NCI-H1694 treated with DMSO at 0.1 percent for 48 hours (cell line): ENCODE data around the gene TCF25.
"Not testable (repeated sequence)": the region's sequence is repeated elsewhere in the genome, so short reads cannot be mapped to it uniquely, and the experiment has no call there.

ENCODE experiments used
- DNase-seq: peaks from one replicate; lab custom pipeline; 2025; lab: John Stamatoyannopoulos, UW

TCF25 gene

DNA sequence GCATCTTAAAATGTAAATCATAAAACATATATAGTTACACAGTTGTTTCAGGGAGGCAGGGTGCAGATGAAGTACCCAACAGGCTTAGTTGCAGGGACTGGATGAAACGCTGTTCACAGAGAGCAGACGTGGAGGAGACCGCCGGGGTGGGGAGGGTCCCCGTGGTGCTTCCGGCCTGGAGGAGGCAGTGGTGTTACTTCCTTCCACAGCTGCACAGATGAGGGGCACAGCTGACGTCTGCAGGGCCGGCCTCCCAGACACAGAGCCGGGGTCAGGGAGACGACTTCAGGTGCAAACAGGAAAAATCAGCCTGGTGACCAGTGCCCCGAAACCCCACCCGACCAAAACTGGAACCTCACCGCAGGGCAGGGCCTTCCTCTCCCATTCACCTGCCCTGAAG is 28.0 kb upstream of the TCF25 start:
- no peak for DNase-seq

DNA sequence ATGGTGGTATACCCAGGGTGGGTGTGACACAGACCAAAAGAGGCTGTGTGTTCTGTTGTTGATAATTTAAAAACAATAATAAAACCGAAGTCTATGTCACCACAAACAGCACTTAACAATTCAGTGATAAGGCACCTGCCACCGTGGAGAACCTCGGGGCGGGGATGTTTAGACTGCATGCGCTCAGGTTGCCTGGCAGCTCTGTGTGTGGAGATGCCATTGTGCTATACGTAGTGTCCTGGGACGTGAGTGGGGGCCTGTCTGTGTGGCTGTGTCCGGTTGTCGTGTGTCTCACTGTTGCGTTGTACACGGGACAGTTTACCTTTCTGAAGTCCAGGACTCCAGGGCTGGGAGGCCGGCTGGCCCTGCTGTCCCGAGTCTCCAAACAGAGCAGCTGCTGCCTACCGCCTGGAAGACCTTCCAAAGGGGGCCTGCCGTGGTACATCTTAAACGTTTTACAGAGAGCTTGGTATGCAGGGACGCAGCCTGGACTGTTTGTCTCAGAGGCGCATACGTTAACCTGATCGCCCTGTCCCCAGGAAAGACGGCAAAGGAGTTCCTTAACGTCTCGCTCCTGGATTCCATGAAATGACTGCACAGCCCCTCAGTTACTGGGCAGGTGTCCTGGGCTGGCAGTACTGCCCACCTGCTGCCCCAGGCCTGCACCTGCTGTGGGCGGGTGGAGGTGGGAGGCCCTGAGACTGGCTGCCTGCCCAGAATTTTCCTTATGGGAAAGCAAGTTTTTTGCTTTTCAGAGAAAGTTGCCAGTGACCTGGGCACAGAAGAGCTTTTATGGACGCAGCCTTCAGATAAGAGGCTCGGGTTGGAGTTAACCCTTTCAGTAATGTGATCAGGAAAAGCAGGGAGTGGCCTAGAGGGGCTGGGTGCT is 26.1 kb upstream of the TCF25 start:
- no peak for DNase-seq

DNA sequence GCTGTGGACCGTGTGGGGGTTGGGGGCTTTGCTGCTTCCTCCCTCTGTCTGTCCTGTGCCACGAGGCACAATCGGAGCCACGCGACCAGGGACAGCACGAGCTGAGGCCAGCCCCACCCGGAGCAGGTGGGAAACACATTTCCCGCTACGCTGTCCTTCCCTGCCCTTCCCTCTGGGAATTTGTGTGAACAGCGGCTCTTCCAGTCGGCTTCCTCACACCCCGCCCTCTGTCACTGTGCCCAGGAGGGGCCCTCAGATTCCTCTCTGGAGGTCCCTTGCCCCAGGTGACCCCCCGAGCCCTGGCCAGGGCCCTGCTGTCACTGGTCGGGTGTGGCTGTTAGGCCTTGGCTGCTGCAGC is 25.5 kb upstream of the TCF25 start:
- DNase-seq: no peak

DNA sequence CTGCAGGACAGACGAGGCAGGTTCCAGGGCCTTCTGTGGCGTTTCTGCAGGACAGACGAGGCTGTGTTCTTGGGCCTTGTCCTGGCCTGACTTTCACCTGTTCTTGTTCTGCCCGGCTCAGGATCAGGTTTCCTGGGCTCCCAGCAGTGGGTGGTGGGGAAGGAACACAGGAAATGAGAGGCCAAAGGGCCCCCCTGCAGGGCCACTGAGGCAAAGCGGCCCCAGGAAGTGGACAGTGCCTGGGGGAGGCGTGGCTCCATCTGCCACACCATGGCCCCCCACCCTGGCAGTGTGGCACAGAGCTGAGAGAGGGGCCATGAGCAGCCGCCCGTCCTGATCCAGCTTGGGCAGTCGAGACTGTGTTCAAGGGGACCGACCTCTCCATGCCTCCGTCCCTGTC is 24.4 kb upstream of the TCF25 start:
- DNase-seq: no peak

DNA sequence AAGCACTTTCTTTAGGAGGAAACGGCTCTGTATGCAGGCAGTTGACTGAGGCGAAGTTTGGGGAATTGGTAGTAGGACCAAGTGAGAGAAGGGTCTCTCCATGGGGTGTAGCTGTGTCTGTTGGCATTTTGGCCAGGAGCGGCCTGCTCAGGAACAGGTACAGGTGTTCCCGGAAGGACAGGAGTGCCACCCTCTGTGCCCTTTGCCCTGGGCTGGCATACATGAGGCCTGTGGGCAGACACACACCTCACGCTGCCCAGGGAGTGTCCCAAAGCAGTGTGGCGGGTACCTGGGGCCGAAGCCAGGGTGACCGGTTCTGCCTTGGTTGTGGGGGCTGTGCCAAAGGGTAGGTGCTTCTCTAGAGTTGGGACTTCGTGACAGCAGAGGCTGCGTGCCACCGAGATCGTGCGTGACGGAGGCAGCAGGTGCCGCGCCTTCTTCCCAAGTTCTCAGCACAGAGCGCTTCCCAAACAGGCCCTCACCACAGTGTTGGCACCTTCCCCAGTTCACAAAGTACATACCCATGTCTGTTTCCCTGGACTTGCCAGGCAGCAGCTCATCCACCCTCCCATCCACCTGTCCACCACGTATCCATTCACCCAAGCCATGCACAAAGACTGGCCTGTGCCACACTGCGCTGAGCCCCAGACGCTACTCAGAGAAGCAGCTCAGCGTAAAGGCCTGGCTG is 19.9 kb upstream of the TCF25 start:
- no peak for DNase-seq

DNA sequence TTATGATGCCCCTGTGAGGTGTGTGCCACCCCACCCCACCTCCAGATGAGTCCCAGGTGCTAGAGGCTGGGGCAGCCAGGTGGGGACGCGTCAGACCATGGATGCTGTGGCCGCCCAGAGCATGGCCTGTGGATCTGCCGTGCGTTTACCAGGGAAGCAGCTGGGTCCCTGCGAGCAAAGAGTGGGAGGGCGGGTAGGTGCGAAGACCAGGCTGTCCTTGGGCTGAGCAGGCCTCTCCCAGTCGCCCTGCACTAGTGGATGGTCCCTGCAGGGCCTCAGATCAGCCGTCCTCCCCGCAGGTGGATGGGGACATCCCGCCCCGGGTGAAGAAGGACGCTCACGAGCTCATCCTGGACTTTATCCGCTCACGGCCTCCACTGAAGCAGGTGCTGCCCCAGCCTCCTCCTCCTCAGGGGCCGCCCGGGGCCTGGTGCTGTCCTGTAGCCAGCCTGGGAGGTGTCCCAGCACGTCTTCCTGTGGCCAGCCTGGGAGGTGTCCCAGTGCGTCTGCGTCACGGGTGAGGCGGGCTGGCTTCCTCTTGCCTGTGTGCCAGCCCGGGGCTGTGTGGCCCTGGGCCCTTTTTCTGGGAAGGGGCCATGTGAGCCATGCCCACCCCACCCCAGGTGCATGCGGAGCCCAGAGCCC is 18.0 kb upstream of the TCF25 start:
- no peak for DNase-seq

DNA sequence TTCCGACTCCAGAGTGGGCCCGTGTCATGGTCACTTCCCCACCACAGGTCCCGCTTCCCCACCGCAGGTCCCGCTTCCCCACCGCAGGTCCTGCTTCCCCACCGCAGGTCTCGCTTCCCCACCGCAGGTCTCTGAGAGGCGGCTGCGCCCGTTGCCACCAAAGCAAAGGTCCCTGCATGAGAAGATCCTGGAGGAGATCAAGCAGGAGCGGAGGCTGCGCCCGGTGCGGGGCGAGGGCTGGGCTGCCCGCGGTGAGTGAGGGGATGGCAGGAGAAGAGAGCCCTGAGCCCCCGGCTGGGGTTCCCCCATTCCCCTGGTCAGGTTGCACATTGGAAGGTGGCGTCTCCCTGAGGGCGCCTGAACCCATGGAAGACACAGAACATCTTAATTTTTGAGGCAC is 17.4 kb upstream of the TCF25 start:
- no peak for DNase-seq

DNA sequence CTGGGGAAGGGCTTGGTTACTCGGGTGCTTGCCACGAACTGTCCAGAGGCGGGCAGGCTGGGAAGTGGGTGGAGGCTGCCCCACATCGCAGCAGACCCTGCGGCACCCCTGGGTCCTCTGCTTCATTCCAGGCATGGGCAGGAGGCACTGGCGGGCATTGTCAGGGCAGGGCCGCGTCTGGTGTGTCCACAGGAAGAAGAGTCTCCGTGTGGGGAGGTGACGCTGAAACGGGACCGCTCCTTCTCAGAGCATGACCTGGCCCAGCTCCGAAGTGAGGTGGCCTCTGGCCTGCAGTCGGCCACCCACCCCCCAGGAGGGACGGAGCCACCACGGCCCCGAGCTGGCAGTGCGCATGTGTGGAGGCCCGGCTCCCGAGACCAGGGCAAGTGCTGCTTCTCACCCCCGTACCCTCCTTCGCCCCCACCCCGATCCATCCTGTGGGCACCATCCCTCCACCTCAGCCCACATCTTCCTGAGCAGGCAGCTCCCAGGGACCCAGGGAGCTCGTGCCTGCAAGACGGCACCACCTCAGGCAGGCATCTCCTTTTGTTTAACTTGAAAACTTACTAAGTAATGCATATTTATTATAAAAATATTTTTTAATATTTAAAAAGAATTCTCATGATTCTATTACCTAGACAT is 14.3 kb upstream of the TCF25 start:
- no peak for DNase-seq

DNA sequence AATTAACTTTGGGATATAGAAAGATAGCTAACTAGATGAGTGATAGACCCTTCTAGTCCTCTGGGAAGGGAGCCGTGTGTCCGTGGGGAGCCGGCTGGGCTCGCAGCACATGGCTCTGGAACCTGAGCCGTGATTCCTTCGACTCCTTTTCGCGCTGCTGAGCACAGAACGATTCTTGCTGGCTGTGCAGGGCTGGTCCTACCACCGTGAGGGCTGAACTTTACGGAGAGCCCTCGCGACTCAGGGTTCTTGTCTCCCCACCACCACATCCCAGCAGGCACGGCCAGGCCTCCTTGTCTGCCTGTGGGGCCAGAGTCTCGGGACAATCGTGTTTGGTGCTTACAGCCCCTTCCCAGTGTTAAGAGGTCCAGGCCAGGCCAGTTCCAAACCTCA is 13.8 kb upstream of the TCF25 start:
- DNase-seq: no peak

DNA sequence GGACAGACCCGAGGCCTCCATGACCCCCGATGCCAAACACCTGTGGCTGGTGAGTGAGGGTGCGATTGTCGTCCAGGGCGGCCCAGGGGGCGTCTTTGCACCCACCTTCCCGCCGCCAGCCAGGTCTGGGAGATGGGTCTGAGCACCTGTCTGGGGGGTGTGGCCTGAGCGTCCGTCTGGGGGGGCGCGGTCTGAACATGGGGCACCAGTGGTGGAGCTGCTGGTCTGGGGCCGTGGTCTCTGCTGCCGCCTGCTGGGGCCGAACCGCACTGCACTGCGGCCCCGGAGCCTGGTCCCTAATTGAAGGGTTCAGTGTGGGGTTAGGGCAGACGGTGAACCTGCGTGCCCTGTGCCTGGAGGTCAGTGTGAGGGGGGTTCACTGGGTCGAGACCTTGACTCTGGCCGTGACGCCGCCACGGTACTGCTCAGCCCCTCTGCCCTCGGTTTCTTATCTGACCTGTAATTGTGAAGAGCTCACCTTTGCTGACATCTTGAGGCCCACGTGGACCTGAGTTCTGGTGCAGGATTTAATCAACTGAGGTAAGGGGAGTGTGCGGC is 12.6 kb upstream of the TCF25 start:
- DNase-seq: peak; percentile 20

DNA sequence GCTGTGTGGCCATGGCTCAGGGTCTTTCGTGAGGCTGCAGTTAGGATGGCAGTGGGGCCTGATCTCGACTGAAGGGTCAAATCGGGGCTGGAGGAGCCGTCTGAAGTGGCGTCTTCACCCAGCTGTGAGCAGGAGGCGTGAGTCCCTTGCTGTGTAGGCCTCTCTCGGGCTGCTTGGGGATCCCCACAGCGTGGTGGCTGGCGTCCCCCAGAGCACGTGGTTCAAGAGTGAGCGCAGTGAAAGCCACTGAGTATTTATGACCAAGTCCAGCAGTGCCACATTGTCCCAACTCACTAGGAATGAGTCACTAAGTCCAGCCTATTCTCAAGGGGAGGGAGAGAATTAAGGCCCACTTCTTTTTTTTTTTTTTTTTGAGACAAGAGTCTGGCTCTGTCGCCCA is 11.7 kb upstream of the TCF25 start:
- DNase-seq: no peak

DNA sequence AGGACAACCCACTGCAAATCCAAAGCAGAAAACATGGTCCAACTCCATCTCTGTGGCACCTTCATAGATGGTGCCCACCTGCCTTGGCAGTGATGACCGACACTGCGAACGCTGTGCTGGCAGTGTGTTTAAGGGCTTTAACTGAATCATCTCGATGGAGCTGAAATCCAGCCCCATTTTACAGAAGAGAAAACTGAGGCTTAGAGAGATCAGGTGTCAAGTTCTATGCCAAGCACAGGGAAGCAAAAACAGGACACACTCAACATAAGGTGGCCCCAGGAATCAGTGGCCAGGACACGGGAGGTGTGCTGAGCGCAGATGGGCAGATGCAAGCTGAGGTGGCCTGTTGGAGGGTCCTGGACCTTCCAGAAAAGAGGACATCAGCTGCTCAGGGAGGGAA is 10.7 kb upstream of the TCF25 start:
- DNase-seq: no peak

DNA sequence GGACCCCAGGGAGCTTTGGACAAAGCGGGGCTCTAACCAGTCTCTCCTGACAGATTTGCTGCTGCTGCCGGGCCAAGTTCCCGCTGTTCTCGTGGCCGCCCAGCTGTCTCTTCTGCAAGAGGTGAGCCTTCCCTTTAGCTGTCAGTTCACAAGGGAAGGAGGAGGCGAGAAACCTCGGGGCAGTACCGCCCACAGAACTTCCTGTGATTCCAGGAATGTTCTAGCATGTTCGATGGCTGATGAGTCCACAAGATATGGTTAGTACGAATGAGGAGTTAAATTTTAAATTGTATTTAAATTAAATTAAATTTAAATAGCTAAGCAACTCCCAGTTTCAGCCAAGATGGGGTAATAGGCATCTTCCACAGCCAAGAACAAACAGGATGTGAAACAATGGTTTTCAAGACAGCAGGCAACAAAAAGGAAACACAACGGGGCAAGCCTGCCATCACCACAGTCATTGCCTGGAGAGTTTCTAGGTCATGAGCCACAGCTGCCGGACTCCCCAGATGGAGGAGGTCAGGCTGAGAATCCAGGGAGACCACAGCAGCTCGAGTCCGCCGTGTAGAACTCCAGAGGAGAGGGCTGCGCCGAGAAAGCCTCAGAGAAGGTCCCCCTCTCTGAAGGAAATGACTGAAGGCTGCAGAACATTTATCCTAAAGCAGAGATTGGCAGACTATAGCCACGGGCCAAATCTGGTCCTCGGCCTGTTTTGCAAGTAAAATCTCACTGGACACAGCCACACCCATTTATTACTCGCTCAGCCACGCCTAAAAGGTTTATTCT is 9.5 kb upstream of the TCF25 start:
- DNase-seq: no peak

DNA sequence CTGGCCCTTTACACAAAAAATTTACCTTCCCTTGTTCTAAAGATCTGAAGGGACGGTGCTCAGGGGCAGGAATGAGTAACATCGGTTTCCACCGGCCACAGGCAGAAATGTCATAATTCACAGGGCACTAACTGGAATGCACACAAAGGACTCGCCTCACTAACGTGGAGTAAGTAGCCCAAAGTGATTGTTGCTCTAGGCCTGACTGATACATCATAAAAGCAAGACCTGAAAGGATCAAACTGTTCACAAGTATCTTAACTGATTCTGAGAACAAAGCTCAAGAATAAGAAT is 8.9 kb upstream of the TCF25 start:
- DNase-seq: no peak

DNA sequence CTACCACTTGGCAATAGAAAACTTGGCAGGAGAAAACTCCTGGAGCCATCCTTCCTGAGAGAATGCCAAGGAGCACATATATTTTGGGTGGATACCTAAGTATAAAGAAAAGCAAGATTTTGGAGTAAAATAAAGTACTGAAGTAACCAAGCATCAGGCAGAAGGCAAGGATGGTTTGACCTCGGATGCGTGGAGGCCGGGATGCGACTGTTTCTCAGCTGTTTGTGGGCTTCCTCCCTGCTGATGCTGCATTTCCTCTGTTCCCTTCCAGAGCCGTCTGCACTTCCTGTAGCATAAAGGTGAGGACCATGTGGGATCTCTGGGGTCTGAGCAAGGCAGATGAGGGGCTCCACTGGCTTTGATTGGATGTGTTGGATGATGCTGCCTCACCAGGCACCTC is 5.5 kb upstream of the TCF25 start:
- no peak for DNase-seq

DNA sequence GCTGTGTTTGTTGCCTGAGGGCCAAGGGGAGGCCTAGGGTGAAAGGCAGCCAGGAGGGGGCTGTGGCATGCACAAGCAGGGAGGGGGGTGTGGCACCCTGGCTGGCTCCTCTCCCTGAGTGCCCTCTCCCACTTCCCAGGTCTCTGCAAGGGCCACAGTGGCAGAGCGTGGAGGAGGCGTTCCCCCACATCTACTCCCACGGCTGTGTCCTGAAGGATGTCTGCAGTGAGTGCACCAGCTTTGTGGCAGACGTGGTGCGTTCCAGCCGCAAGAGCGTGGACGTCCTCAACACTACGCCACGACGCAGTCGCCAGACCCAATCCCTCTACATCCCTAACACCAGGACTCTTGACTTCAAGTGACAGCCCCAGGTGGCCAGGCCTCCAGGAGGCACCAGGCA is 3.5 kb upstream of the TCF25 start:
- DNase-seq: no peak

DNA sequence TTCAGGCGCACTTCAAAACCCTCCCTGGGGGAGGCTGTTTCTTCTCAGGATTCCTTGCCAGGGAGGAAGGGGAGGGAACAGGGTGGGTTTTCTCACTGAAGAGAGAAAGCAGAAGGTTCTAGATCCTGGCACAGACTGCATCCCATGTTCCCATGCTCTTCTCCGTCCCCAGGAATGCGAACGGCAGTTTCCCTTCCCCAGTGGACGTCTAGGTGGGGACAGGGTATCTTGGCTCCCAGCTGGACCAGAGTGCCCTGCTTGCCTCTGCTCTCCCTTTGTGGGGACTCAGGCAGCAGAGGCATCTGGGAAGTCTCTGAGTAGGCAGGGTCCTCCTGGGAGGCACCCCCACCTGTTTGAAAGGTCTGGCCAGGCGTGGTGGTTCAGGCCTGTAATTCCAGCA is 3.0 kb upstream of the TCF25 start:
- no peak for DNase-seq

DNA sequence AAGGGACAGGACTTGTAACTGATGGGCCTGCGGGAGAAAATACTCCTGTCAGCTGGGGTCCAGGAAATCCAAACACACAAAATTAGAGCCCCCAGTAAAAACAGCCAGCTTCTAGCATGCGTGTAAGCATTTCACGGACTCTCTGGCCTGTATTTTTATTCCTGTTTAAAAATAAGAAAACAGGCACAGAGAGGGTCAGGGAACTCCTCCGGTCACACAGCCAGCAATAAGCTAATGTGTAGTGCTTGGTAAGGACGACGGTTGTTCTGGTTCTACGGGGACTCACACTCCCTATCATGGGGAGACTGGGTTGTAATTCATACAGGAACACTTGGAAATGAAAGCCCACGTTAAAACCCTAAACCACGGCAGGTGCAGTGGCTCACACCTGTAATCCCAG is 1.5 kb upstream of the TCF25 start:
- DNase-seq: no peak

DNA sequence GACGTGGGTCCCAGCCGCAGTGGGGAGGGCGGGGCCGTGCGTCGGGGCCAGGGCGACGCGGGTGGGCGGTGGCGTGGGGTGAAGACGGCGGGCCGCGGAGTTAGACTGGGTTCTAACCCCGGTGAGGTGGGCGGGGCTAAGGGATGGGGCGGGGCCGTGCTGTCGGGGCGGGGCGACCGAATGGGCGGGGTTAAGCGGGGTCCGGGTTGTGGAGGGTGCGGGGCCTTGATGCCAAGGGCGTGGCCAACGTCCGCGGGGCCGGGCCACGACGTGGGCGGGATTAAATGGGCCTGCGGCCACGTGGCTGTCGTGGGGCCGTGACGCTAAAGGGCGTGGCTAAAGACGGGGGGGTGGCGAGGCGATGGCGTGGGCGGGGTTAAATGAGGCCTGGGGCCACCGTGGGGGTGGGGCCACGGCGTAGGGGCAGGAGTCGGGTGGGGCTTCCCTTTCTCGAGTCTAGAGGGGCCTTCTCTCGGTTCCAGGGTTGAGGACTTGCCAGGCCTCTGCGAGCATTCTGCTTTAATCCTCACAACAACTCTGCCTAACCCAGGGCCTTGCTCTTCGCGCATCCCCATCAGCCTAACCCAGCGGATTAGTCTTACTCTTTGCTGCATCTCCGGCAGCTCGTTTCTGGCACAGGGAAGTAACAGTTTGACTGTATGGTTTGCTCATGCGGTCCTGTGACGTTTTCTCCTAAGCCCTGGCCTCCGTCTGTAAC is 739 bp downstream of the TCF25 start:
- DNase-seq: peak; percentile 67

DNA sequence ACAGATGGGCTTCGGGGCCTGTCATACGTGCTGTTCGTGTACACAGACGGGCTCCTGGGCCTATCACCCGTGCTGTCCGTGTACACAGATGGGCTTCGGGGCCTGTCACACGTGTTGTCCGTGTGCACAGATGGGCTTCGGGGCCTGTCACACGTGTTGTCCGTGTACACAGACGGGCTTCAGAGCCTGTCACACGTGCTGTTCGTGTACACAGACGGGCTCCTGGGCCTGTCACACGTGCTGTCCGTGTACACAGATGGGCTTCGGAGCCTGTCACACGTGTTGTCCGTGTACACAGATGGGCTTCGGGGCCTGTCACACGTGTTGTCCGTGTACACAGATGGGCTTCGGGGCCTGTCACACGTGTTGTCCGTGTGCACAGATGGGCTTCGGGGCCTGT is 5.7 kb downstream of the TCF25 start:
- DNase-seq: not testable (repeated sequence)
